Trophoblast cell (in vitro differentiated cells and primary cell): ENCODE data around the gene MSH3.

Experiments used
- DNase-seq, 2 donors: peaks; one replicate each; pipeline ENCODE4 v3.0.0-alpha.2; 2016
- H2AFZ ChIP-seq: 2 replicates; pipeline ENCODE4 v1.6.1; 2013; ENCODE audit warnings: low read length, moderate library complexity, mild to moderate bottlenecking; ENCODE audit not compliant: insufficient read depth, poor library complexity
- H2AK5ac ChIP-seq: 2 replicates; pipeline ENCODE4 v1.6.1; 2013; ENCODE audit warnings: mild to moderate bottlenecking, low read length
- H2BK120ac ChIP-seq: 2 replicates; pipeline ENCODE4 v1.6.1; 2013; ENCODE audit warnings: low read length, mild to moderate bottlenecking, moderate library complexity; ENCODE audit not compliant: insufficient read depth, poor library complexity
- H2BK12ac ChIP-seq: 2 replicates; pipeline ENCODE4 v1.6.1; 2013; ENCODE audit warnings: mild to moderate bottlenecking, low read length, moderate library complexity
- H2BK5ac ChIP-seq: 2 replicates; pipeline ENCODE4 v1.6.1; 2013; ENCODE audit warnings: low read length, low read depth, moderate library complexity, mild to moderate bottlenecking; ENCODE audit not compliant: poor library complexity
- H3K14ac ChIP-seq: 2 replicates; pipeline ENCODE4 v1.6.1; 2013; ENCODE audit warnings: mild to moderate bottlenecking, low read length
- H3K18ac ChIP-seq: 2 replicates; pipeline ENCODE4 v1.6.1; 2013; ENCODE audit warnings: mild to moderate bottlenecking, low read length
- H3K23ac ChIP-seq: 2 replicates; pipeline ENCODE4 v1.6.1; 2013; ENCODE audit warnings: low read length
- H3K27ac ChIP-seq: 2 replicates; pipeline ENCODE4 v1.5.1; 2013; ENCODE audit warnings: low read depth, mild to moderate bottlenecking, inconsistent platforms, low read length, moderate library complexity
- H3K27me3 ChIP-seq: 2 replicates; pipeline ENCODE4 v1.6.1; 2013; ENCODE audit warnings: inconsistent platforms, mild to moderate bottlenecking, low read length, moderate library complexity; ENCODE audit not compliant: insufficient read depth
- H3K36me3 ChIP-seq, 2 experiments: 1 replicate in 1 of 2; 2 replicates in 1 of 2; pipeline ENCODE4 v1.6.1; 2013; ENCODE audit warnings: low read length in 2 of 2, mild to moderate bottlenecking in 2 of 2, moderate library complexity in 1 of 2; ENCODE audit not compliant: insufficient read depth in 2 of 2, control insufficient read depth in 1 of 2
- H3K4ac ChIP-seq: 2 replicates; pipeline ENCODE4 v1.6.1; 2013; ENCODE audit warnings: low read depth, mild to moderate bottlenecking, low read length, moderate library complexity
- H3K4me1 ChIP-seq, 2 experiments: 1 replicate in 1 of 2; 2 replicates in 1 of 2; pipeline ENCODE4 v1.6.1; 2013; ENCODE audit warnings: low read length in 2 of 2, mild to moderate bottlenecking in 2 of 2, moderate library complexity in 1 of 2; ENCODE audit not compliant: insufficient read depth in 2 of 2, control insufficient read depth in 1 of 2
- H3K4me2 ChIP-seq: 2 replicates; pipeline ENCODE4 v1.6.1; 2013; ENCODE audit warnings: inconsistent platforms, mild to moderate bottlenecking, low read length, moderate library complexity
- H3K4me3 ChIP-seq: 2 replicates; pipeline ENCODE4 v1.5.1; 2013; ENCODE audit warnings: mild to moderate bottlenecking, low read depth, low read length, inconsistent platforms
- H3K79me1 ChIP-seq: one replicate; pipeline ENCODE4 v1.6.1; 2013; ENCODE audit warnings: low read length
- H3K79me2 ChIP-seq: 2 replicates; pipeline ENCODE4 v1.6.1; 2013; ENCODE audit warnings: low read length, mild to moderate bottlenecking; ENCODE audit not compliant: control insufficient read depth, insufficient read depth, poor library complexity
- H3K9ac ChIP-seq: 2 replicates; pipeline ENCODE4 v1.6.1; 2013; ENCODE audit warnings: mild to moderate bottlenecking, low read length
- H3K9me3 ChIP-seq: 2 replicates; pipeline ENCODE4 v1.6.1; 2013; ENCODE audit warnings: low read depth, mild to moderate bottlenecking, control low read depth, inconsistent platforms, low read length; ENCODE audit not compliant: insufficient read depth
- H4K12ac ChIP-seq: 2 replicates; pipeline ENCODE4 v1.6.1; 2013; ENCODE audit warnings: low read depth, mild to moderate bottlenecking, low read length, moderate library complexity
- H4K8ac ChIP-seq: 2 replicates; pipeline ENCODE4 v1.6.1; 2013; ENCODE audit warnings: low read depth, mild to moderate bottlenecking, low read length, moderate library complexity
- H4K91ac ChIP-seq: one replicate; pipeline ENCODE4 v1.6.1; 2013; ENCODE audit warnings: low read depth, mild to moderate bottlenecking, low read length, moderate library complexity
- WGBS: extraction: QIAGEN DNeasy Blood & Tissue Kit; methylation state at CpG from one replicate; pipeline ENCODE4 v1.1.7; 2013; ENCODE audit warnings: missing lambda C conversion rate; ENCODE audit not compliant: insufficient read length, insufficient coverage; ENCODE audit errors: extremely low coverage; 5-methylcytosine and 5-hydroxymethylcytosine counted together

MSH3 gene

DNA sequence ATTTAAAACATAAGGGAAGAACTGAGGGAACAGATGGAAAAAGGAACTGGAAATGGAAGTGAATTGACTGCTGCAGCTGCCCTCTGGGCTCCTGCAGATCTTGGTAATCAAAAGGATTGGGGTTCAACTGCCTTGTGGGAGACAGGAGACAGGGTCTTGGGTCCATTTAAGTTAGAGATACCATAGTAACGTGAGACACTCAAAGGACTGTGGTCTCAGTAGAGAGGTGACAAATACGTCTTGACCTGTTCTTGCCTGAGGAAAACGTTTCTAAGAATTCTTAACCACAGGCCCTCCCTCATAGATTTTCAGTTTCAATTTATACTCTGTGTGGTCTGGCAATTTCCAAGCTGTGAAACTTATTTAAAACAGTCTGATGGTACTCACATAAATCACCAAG, 101.2 kb downstream of the MSH3 start:
- peaks cover 2% of the 10 kb centered on the region for H3K79me1 ChIP-seq
- no CpG with 5 or more reads among the region's 3 CpGs for WGBS
- DNase-seq: no peak
- H3K27me3 ChIP-seq: no peaks in the 10 kb centered on the region
- H3K18ac ChIP-seq: no peak overlapping the region
- H2BK120ac ChIP-seq: no peak overlapping the region
- no peaks in the 10 kb centered on the region for H3K36me3 ChIP-seq
- no peaks in the 10 kb centered on the region for H3K79me2 ChIP-seq
- H3K14ac ChIP-seq: no peak overlapping the region
- no peak overlapping the region for H3K27ac ChIP-seq
- no peaks in the 10 kb centered on the region for H3K9me3 ChIP-seq
- H4K91ac ChIP-seq: no peak overlapping the region
- no peak overlapping the region for H4K8ac ChIP-seq
- no peak overlapping the region for H3K4ac ChIP-seq
- no peak overlapping the region for H3K9ac ChIP-seq
- H4K12ac ChIP-seq: no peak overlapping the region
- no peak overlapping the region for H2BK5ac ChIP-seq
- peaks cover 0 to 3% of the 10 kb centered on the region in 2 experiments for H3K4me1 ChIP-seq
- no peak overlapping the region for H2AFZ ChIP-seq
- no peak overlapping the region for H3K23ac ChIP-seq
- no peak overlapping the region for H3K4me2 ChIP-seq
- no peak overlapping the region for H2BK12ac ChIP-seq
- H2AK5ac ChIP-seq: no peak overlapping the region
- no peak overlapping the region for H3K4me3 ChIP-seq

DNA sequence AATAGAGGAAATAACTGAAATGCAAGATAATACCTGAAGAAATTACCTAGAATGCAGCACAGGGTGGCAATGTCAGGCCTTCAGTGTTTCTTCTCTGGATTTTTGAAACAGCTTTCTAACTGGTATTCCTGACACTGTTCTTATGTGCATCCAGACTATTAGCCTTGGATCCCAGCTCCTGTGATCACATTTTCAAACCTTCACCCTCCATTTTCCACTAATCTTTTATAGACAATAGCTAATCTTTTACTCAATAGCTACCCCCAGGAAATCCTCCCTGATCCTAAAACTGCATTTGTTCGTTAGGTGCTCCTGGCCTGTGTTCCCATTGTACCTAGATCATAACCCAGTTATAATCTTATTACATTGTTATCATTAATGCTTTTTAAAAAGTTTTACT, 101.8 kb downstream of the MSH3 start:
- Histone ChIP-seq H3K4ac (no peak overlapping the region), H4K12ac (no peak overlapping the region), H3K14ac (no peak overlapping the region), H3K79me2 (no peaks in the 10 kb centered on the region), H3K79me1 (peaks cover 2% of the 10 kb centered on the region), H2AFZ (no peak overlapping the region), H3K4me1 (peaks cover 0 to 3% of the 10 kb centered on the region in 2 experiments), H3K18ac (no peak overlapping the region), H3K27me3 (no peaks in the 10 kb centered on the region), H3K23ac (no peak overlapping the region), H2BK120ac (no peak overlapping the region), H4K91ac (no peak overlapping the region), H3K9ac (no peak overlapping the region), H3K4me2 (no peak overlapping the region), H3K36me3 (no peaks in the 10 kb centered on the region), H2BK12ac (no peak overlapping the region), H3K9me3 (peaks cover 2% of the 10 kb centered on the region), H4K8ac (no peak overlapping the region), H2BK5ac (no peak overlapping the region), H3K4me3 (no peak overlapping the region), H2AK5ac (no peak overlapping the region), H3K27ac (no peak overlapping the region)
- WGBS: no CpG with 5 or more reads among the region's 1 CpG
- no peak for DNase-seq

DNA sequence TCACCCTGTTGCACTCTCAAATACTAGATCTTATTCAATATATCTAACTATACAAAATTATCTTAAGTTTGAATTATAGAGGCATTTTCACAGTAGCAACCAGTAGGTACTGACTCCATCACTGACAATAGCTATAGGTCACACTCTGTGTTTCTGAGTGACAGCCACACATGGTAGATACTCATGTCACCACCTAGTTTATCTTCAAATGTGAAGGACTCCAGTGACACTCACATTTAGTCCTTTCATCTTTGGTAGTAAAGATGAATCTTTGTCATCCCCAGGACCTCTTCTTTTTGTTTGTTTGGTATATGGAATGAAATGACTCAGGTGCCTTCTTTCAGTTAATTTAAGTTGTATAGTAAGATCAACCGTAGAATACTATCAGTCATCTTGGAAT, 102.8 kb downstream of the MSH3 start:
- H3K79me1 ChIP-seq: peaks cover 2% of the 10 kb centered on the region
- no peak overlapping the region for H4K91ac ChIP-seq
- H3K36me3 ChIP-seq: no peaks in the 10 kb centered on the region
- no peak overlapping the region for H3K18ac ChIP-seq
- no peak overlapping the region for H4K8ac ChIP-seq
- no peak for DNase-seq
- H2AFZ ChIP-seq: no peak overlapping the region
- H3K4ac ChIP-seq: no peak overlapping the region
- H2BK120ac ChIP-seq: no peak overlapping the region
- no peak overlapping the region for H3K23ac ChIP-seq
- H3K27ac ChIP-seq: no peak overlapping the region
- H3K4me2 ChIP-seq: no peak overlapping the region
- H2AK5ac ChIP-seq: no peak overlapping the region
- no peak overlapping the region for H3K9ac ChIP-seq
- WGBS: no CpG with 5 or more reads among the region's 1 CpG
- H3K4me1 ChIP-seq: peaks cover 0 to 3% of the 10 kb centered on the region in 2 experiments
- no peak overlapping the region for H4K12ac ChIP-seq
- H3K27me3 ChIP-seq: no peaks in the 10 kb centered on the region
- H2BK12ac ChIP-seq: no peak overlapping the region
- H2BK5ac ChIP-seq: no peak overlapping the region
- H3K14ac ChIP-seq: no peak overlapping the region
- H3K4me3 ChIP-seq: no peak overlapping the region
- H3K9me3 ChIP-seq: peaks cover 2% of the 10 kb centered on the region
- no peaks in the 10 kb centered on the region for H3K79me2 ChIP-seq

DNA sequence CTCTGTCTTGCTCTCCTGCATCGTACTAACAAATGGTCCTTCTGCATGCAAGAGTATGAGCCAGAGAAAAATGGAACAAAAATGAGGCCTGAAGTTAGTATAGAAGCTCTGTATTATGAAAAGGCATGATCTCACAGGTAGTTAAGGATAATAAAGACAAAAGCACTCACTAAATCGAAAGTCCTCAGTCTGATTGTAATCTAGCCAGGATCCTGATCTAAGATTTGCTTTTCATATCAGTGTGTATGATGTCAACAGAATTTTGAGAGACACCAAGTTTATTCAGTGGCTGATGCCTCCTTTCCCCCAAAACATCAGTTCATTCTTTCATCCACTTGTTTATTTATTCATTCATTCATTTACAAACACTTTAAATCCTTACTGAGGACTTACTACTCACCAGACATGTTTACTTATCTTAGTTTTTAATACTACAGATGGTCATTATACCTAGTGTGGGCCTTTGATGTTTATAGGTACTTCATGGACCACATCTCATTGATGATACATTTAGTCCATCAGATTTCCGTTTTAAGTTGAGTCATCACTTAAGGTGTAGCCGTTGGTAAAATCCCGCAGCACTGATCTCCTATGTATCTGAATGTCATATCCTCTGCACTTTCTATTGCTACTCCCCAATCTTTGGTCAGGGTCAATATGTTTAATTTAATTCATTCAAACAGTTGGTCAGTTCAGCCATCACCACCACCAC, 105.6 kb downstream of the MSH3 start:
- H3K4me1 ChIP-seq: no peaks in the 10 kb centered on the region
- no peak overlapping the region for H2AFZ ChIP-seq
- no peaks in the 10 kb centered on the region for H3K27me3 ChIP-seq
- peaks cover 2% of the 10 kb centered on the region for H3K9me3 ChIP-seq
- H3K18ac ChIP-seq: no peak overlapping the region
- H3K27ac ChIP-seq: no peak overlapping the region
- H3K4me3 ChIP-seq: no peak overlapping the region
- H2BK12ac ChIP-seq: no peak overlapping the region
- no peak overlapping the region for H3K4ac ChIP-seq
- no peak overlapping the region for H3K14ac ChIP-seq
- H2BK120ac ChIP-seq: no peak overlapping the region
- no peak overlapping the region for H3K4me2 ChIP-seq
- H3K36me3 ChIP-seq: no peaks in the 10 kb centered on the region
- no peak overlapping the region for H4K8ac ChIP-seq
- no peaks in the 10 kb centered on the region for H3K79me2 ChIP-seq
- H4K91ac ChIP-seq: no peak overlapping the region
- no CpG with 5 or more reads among the region's 5 CpGs for WGBS
- no peak overlapping the region for H2BK5ac ChIP-seq
- no peak overlapping the region for H3K9ac ChIP-seq
- H2AK5ac ChIP-seq: no peak overlapping the region
- H4K12ac ChIP-seq: no peak overlapping the region
- peaks cover 2% of the 10 kb centered on the region for H3K79me1 ChIP-seq
- H3K23ac ChIP-seq: no peak overlapping the region
- no peak for DNase-seq
